Common myeloid progenitor, CD34-positive (primary cell): ENCODE measurements around the gene RAE1.

Experiments used
- CTCF ChIA-PET: fragments of 350-600 bp; sonication (Branson Sonifier 250); formaldehyde crosslinking; loops from one replicate; lab custom pipeline; 2021; ENCODE audit warnings: antibody characterized with exemption; lab: Charles Lee
- POLR2A ChIA-PET: fragments of 350-600 bp; sonication (Branson Sonifier 250); formaldehyde crosslinking; loops from one replicate; lab custom pipeline; 2021; ENCODE audit warnings: antibody characterized with exemption; lab: Charles Lee
- DNase-seq, 3 donors: peaks; one replicate each; pipeline versions ENCODE4 v3.0.0 to v3.0.0-alpha.2; 2013
- H3K27ac ChIP-seq, 2 experiments: 1 replicate in 1 of 2; 2 replicates in 1 of 2; pipeline ENCODE4 v1.7.0; 2013; ENCODE audit warnings: inconsistent platforms in 2 of 2, low read length in 2 of 2, mild to moderate bottlenecking in 2 of 2, low read depth in 1 of 2, moderate library complexity in 1 of 2; ENCODE audit not compliant: severe bottlenecking in 2 of 2, insufficient read depth in 1 of 2, poor library complexity in 1 of 2
- H3K27me3 ChIP-seq, 5 experiments: replicated peaks in 2 of 5; 1 replicate in 3 of 5; 2 replicates in 2 of 5; pipeline versions ENCODE4 v1.6.1 to v1.7.0; 2013; ENCODE audit warnings: low read length in 4 of 5, mild to moderate bottlenecking in 2 of 5, moderate library complexity in 2 of 5, inconsistent platforms in 1 of 5; ENCODE audit not compliant: insufficient read depth in 5 of 5, control insufficient read depth in 4 of 5
- H3K36me3 ChIP-seq, 4 experiments: 1 replicate in 2 of 4; 2 replicates in 2 of 4; pipeline versions ENCODE4 v1.6.1 to v1.7.0; 2013; ENCODE audit warnings: low read length in 3 of 4, control low read depth in 1 of 4, mild to moderate bottlenecking in 1 of 4; ENCODE audit not compliant: control insufficient read depth in 4 of 4, insufficient read depth in 4 of 4
- H3K4me1 ChIP-seq, 4 experiments: 1 replicate in 3 of 4; 2 replicates in 1 of 4; pipeline versions ENCODE4 v1.6.1 to v1.7.1; 2013; ENCODE audit warnings: low read length in 3 of 4, mild to moderate bottlenecking in 3 of 4, control low read depth in 1 of 4, inconsistent platforms in 1 of 4, moderate library complexity in 1 of 4; ENCODE audit not compliant: control insufficient read depth in 4 of 4, insufficient read depth in 4 of 4; ENCODE audit errors: control extremely low read depth in 1 of 4
- H3K4me3 ChIP-seq, 7 experiments: 1 replicate in 4 of 7; 2 replicates in 3 of 7; pipeline versions ENCODE4 v1.5.1 to v1.7.0; 2013; ENCODE audit warnings: mild to moderate bottlenecking in 7 of 7, low read length in 6 of 7, moderate library complexity in 6 of 7, inconsistent platforms in 2 of 7, low read depth in 2 of 7, control low read depth in 1 of 7; ENCODE audit not compliant: insufficient read depth in 4 of 7, control insufficient read depth in 1 of 7; ENCODE audit errors: extremely low read depth in 1 of 7
- H3K9me3 ChIP-seq, 5 experiments: 1 replicate in 4 of 5; 2 replicates in 1 of 5; pipeline versions ENCODE4 v1.6.1 to v1.7.1; 2013; ENCODE audit warnings: low read length in 4 of 5, mild to moderate bottlenecking in 2 of 5, inconsistent platforms in 1 of 5, low read depth in 1 of 5, moderate library complexity in 1 of 5; ENCODE audit not compliant: control insufficient read depth in 4 of 5, insufficient read depth in 2 of 5; ENCODE audit errors: control extremely low read depth in 1 of 5
- WGBS: methylation state at CpG from one replicate; pipeline ENCODE4 v1.1.5; 2013; ENCODE audit not compliant: insufficient coverage; 5-methylcytosine and 5-hydroxymethylcytosine counted together

RAE1 gene

GRCh38 chr20:57399587-57400155 lies 48.6 kb downstream of the RAE1 start:
- Histone ChIP-seq H3K4me1 (peaks cover 4 to 40% (median 35%) of the 10 kb centered on the region in 4 experiments), H3K9me3 (no peaks in the 10 kb centered on the region), H3K36me3 (peaks cover 0 to 53% (median 32%) of the 10 kb centered on the region in 4 experiments), H3K4me3 (no peak overlapping the region), H3K27ac (no peak overlapping the region), H3K27me3 (no peaks in the 10 kb centered on the region)
- no peak for DNase-seq
- ChIA-PET POLR2A (interaction anchor here (1.9 kb wide), 1 partner anchor 10 kb away, joined by 16 read pairs; the partner anchor contains the start of gene RBM38), CTCF (interaction anchor here (0.8 to 3.3 kb wide), 17 partner anchors 7 to 99 kb away, joined by 3 to 12 read pairs (median 5); partner anchors contain the start of gene RBM38)
- 81% methylated on average over 17 of the region's 21 CpGs for WGBS

- ChIA-PET CTCF (interaction anchor here (1.0 to 3.3 kb wide), 7 partner anchors 9 to 33 kb away, joined by 3 to 8 read pairs (median 6); partner anchors contain the start of gene RBM38), POLR2A (interaction anchor here (0.7 kb wide), 1 partner anchor 9 kb away, joined by 3 read pairs; the partner anchor contains the start of gene RBM38)
- 88% methylated on average over 7 of the region's 11 CpGs for WGBS
- Histone ChIP-seq H3K36me3 (peaks cover 0 to 54% (median 30%) of the 10 kb centered on the region in 4 experiments), H3K27ac (no peak overlapping the region), H3K4me3 (no peak overlapping the region), H3K27me3 (no peaks in the 10 kb centered on the region), H3K4me1 (peaks cover 4 to 40% (median 35%) of the 10 kb centered on the region in 4 experiments), H3K9me3 (no peaks in the 10 kb centered on the region)
- peak in 1 of 3 donors; percentile 32 for DNase-seq
Measured at GRCh38 chr20:57400231-57400701, 49.2 kb downstream of the RAE1 start.

- POLR2A ChIA-PET, result interaction anchor here (0.6 to 1.5 kb wide), 4 partner anchors 9 to 55 kb away, joined by 3 to 5 read pairs (median 4); partner anchors contain the start of gene RBM38
- CTCF ChIA-PET, result interaction anchor here (1.0 to 3.3 kb wide), 8 partner anchors 9 to 95 kb away, joined by 3 to 8 read pairs (median 6); partner anchors contain the start of gene RBM38
- no peaks in the 10 kb centered on the region for H3K27me3 ChIP-seq
- peak in 1 of 3 donors; percentile 52 for DNase-seq
- no peaks in the 10 kb centered on the region for H3K9me3 ChIP-seq
- peaks cover 0 to 50% (median 28%) of the 10 kb centered on the region in 4 experiments for H3K36me3 ChIP-seq
- H3K27ac ChIP-seq, result no peak overlapping the region
- peaks cover 4 to 40% (median 35%) of the 10 kb centered on the region in 4 experiments for H3K4me1 ChIP-seq
- no peak overlapping the region for H3K4me3 ChIP-seq
- 98% methylated on average over 15 of the region's 21 CpGs for WGBS
Measured at GRCh38 chr20:57400821-57401564, 49.9 kb downstream of the RAE1 start.

GRCh38 chr20:57401565-57401918 lies 50.5 kb downstream of the RAE1 start:
- no peaks in the 10 kb centered on the region for H3K27me3 ChIP-seq
- H3K4me1 ChIP-seq, result peaks cover 4 to 40% (median 35%) of the 10 kb centered on the region in 4 experiments
- H3K9me3 ChIP-seq, result no peaks in the 10 kb centered on the region
- no peak overlapping the region for H3K27ac ChIP-seq
- DNase-seq, result no peak
- CTCF ChIA-PET, result interaction anchor here (1.0 to 3.3 kb wide), 8 partner anchors 8 to 94 kb away, joined by 3 to 8 read pairs (median 6); partner anchors contain the start of gene RBM38
- H3K36me3 ChIP-seq, result peaks cover 0 to 51% (median 26%) of the 10 kb centered on the region in 4 experiments
- H3K4me3 ChIP-seq, result no peak overlapping the region
- 95% methylated on average over 7 of the region's 7 CpGs for WGBS
- POLR2A ChIA-PET, result interaction anchor here (0.6 to 1.5 kb wide), 4 partner anchors 9 to 54 kb away, joined by 3 to 5 read pairs (median 4); no protein-coding TSS in a partner anchor

GRCh38 chr20:57402206-57403125 lies 51.4 kb downstream of the RAE1 start:
- Histone ChIP-seq H3K27me3 (no peaks in the 10 kb centered on the region), H3K4me1 (peaks cover 4 to 33% (median 28%) of the 10 kb centered on the region in 4 experiments)

DNA sequence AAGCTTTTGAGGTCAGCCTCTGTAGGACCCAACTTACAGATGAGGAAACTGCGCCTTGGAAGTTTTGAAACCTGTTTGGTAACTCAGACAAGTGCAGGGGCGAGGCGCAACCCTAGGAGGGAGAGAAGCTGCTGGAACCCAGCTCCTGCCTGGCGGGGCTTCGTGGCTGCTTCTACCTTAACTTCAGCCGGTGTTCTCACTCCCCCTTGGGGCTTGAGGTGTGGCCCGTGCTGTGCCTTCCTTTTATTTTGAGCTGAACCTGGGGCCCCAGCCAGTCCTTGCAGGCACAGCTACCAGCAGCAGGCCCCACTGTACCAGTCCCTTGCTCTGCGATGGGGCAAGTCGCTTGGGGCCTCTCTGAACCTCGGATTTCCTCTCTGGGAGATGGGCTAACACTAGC lies 52.2 kb downstream of the RAE1 start:
- no peaks in the 10 kb centered on the region for H3K9me3 ChIP-seq
- WGBS, result 97% methylated on average over 10 of the region's 10 CpGs
- no peak overlapping the region for H3K4me3 ChIP-seq
- no peaks in the 10 kb centered on the region for H3K27me3 ChIP-seq
- ChIA-PET POLR2A (interaction anchor here (1.4 kb wide), 1 partner anchor 61 kb away, joined by 3 read pairs; no protein-coding TSS in a partner anchor), CTCF (interaction anchor here (1.0 to 3.3 kb wide), 4 partner anchors 10 to 52 kb away, joined by 3 to 8 read pairs (median 6); partner anchors contain the start of gene RBM38)
- H3K36me3 ChIP-seq, result peaks cover 2 to 57% (median 28%) of the 10 kb centered on the region in 4 experiments
- DNase-seq, result no peak
- peaks cover 4 to 26% (median 21%) of the 10 kb centered on the region in 4 experiments for H3K4me1 ChIP-seq
- H3K27ac ChIP-seq, result no peak overlapping the region

More at GRCh38 chr20:57402206-57403125, 51.4 kb downstream of the RAE1 start:
- ChIA-PET POLR2A (interaction anchor here (0.9 to 1.5 kb wide), 3 partner anchors 10 to 24 kb away, joined by 3 to 4 read pairs (median 4); no protein-coding TSS in a partner anchor), CTCF (interaction anchor here (1.1 to 3.3 kb wide), 6 partner anchors 10 to 93 kb away, joined by 3 to 8 read pairs (median 5); partner anchors contain the start of gene RBM38)
- no peak for DNase-seq
- Histone ChIP-seq H3K9me3 (no peaks in the 10 kb centered on the region), H3K27ac (no peak overlapping the region), H3K4me3 (no peak overlapping the region), H3K36me3 (peaks cover 0 to 52% (median 23%) of the 10 kb centered on the region in 4 experiments)
- WGBS, result 97% methylated on average over 30 of the region's 32 CpGs
